Retinal pigment epithelial cell (primary cell): ENCODE measurements around the gene DDIT3.

ENCODE experiments used
- DNase-seq: peaks from one replicate; pipeline ENCODE4 v3.0.0-alpha.2; 2010; ENCODE audit warnings: low read depth
- H3K4me3 ChIP-seq: 2 replicates; pipeline ENCODE4 v1.5.1; 2011; ENCODE audit warnings: mild to moderate bottlenecking, low read length, control low read depth, moderate library complexity
- TF ChIP-seq, protein P1 (sequence below): conservative IDR thresholded peaks from 2 replicates; pipeline ENCODE4 v1.5.1; 2011; ENCODE audit warnings: low read depth, low read length, control low read depth, inconsistent platforms

The DDIT3 gene

GRCh38 chr12:57547288-57548012, 27.1 kb upstream of the DDIT3 start:
- TF ChIP-seq, protein P1, sequence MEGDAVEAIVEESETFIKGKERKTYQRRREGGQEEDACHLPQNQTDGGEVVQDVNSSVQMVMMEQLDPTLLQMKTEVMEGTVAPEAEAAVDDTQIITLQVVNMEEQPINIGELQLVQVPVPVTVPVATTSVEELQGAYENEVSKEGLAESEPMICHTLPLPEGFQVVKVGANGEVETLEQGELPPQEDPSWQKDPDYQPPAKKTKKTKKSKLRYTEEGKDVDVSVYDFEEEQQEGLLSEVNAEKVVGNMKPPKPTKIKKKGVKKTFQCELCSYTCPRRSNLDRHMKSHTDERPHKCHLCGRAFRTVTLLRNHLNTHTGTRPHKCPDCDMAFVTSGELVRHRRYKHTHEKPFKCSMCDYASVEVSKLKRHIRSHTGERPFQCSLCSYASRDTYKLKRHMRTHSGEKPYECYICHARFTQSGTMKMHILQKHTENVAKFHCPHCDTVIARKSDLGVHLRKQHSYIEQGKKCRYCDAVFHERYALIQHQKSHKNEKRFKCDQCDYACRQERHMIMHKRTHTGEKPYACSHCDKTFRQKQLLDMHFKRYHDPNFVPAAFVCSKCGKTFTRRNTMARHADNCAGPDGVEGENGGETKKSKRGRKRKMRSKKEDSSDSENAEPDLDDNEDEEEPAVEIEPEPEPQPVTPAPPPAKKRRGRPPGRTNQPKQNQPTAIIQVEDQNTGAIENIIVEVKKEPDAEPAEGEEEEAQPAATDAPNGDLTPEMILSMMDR, result no peak
- peak overlapping the region; percentile 94 for H3K4me3 ChIP-seq
- no peak for DNase-seq

DNA sequence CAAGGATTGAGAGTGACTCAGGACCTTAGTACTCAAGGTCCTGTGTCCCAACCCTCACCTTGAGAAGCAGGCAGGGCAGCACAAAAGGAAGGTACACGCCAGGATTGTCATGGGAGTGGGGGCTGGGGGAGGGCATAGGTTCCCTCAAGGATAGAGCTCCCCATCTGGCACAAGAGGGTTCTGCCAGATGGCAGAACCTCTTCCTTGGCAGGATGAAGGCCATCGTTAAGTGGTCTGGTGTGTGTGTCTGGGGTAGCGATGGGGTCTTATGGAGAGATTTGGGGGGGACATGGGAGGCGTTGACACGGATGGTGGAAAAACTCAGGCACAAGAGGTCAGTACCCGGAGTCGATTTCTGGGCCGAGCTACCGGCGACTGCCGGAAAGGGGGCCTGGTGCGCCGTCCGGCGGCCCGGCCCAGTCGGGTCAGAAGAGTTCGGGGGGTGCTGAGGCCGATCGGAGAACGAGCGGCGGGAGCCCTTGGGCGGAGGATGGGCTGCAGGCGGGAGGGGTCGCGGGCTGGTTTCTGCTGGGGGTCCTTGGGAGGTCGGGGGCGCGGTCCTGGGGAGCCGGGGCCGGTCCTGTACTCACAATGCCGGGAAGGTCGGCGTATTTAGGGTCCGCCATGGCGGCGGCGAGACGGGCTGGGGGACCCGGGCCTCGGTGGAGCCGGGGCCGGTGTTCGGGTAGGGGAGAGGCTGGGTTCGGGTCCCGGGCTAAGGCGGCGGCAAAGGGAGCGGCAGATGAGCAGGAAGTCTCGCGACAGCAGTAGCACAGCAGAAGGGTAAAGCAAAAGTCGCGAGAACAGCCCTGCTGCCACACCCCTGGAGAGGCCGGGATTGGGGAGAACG, 26.3 kb upstream of the DDIT3 start, which contains the start of gene DCTN2:
Gene DCTN2 (minus strand): TSS at position 755 of the 850 bp plus-strand sequence. CDS start 129 bp downstream, at position 626.
- peak within 1 kb of the TSS; percentile 94 for H3K4me3 ChIP-seq
- TF ChIP-seq, protein P1, result no peak
- peak; percentile 89 for DNase-seq

GRCh38 chr12:57545809-57546437, 25.6 kb upstream of the DDIT3 start:
- TF ChIP-seq, protein P1, result no peak
- peak overlapping the region; percentile 94 for H3K4me3 ChIP-seq
- DNase-seq, result no peak

DNA sequence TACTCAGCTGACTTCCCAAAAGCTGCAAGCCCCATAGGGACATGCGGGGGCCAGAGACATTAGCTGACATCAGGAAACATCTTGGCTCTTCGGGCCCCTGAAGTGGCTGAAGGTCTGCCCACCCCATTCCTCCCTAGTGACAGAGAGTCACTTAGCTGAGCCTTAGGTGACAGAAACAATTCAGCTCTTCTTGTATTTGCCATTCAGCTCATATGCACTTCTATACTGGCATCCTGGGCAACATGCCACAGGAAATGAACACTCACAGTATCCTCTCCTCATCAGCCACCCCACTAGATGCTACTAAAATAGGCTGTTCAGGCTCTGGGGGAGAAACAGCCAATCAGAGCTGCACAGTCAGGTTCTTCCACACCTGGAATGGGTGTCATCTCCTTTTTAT, 23.3 kb upstream of the DDIT3 start:
- no peak overlapping the region for H3K4me3 ChIP-seq
- TF ChIP-seq, protein P1, result no peak
- DNase-seq, result no peak

DNA sequence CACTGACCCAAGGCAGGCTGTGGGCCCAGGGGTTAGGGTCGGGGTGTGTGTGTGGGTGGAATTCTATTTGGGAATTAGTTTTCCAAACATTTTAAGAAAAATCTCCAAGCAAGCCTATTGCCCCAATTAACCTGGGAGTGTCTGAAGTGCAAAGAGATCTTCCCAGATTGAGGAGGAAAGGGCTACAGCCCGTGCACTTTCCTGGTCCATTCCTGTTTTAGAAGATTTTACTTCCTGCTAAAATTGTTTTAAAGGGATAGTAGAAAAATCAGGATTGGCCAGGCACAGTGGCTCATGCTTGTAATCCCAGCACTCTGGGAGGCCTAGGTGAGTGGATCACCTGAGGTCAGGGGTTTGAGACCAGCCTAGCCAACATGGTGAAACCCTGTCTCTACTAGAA, 21.4 kb upstream of the DDIT3 start:
- TF ChIP-seq, protein P1, result no peak
- H3K4me3 ChIP-seq, result no peak overlapping the region
- no peak for DNase-seq

GRCh38 chr12:57541001-57541400, 20.7 kb upstream of the DDIT3 start:
- TF ChIP-seq, protein P1, result no peak
- H3K4me3 ChIP-seq, result no peak overlapping the region
- no peak for DNase-seq
